Heart right ventricle (tissue), 16 donors: Measurements from ENCODE around the gene APOL3. TPM values are rescaled to one million over a fixed set of nuclear protein-coding genes. Genes with fewer than 3 reads are reported as not detected.
"Not testable (repeated sequence)": the region's sequence is repeated elsewhere in the genome, so short reads cannot be mapped to it uniquely, and the experiment has no call there.

Experiments
- ATAC-seq, 8 donors: fragments of 200-7000 bp; cut with Tn5 transposase; one replicate each; pipeline ENCODE4 v1.9.1; 2020; ENCODE audit warnings: mild to moderate bottlenecking in 8 of 8, moderate library complexity in 8 of 8, moderate number of reproducible peaks in 1 of 8
- DNase-seq, 2 donors: peaks; one replicate each; pipeline ENCODE4 v3.0.0-alpha.2; 2020
- H3K27ac ChIP-seq, 10 donors: fragments of 200-600 bp; sonication (generic) in 2 of 10; one replicate each; pipeline versions ENCODE4 v1.5.0 to v1.8.0; 2020 to 2022; ENCODE audit warnings: mild to moderate bottlenecking in 3 of 10
- H3K27me3 ChIP-seq, 7 donors: fragments of 200-600 bp; one replicate each; pipeline ENCODE4 v1.8.0; 2021 to 2022; ENCODE audit warnings: mild to moderate bottlenecking in 2 of 7
- H3K36me3 ChIP-seq, 9 donors: fragments of 200-600 bp; sonication (generic) in 1 of 9; one replicate each; pipeline versions ENCODE4 v1.5.0 to v1.8.0; 2020 to 2022; ENCODE audit warnings: mild to moderate bottlenecking in 2 of 9
- H3K4me1 ChIP-seq, 9 donors: fragments of 200-600 bp; sonication (generic) in 1 of 9; one replicate each; pipeline versions ENCODE4 v1.5.0 to v1.8.0; 2020 to 2022; ENCODE audit warnings: mild to moderate bottlenecking in 4 of 9
- H3K4me3 ChIP-seq, 10 donors: fragments of 200-600 bp; sonication (generic) in 2 of 10; one replicate each; pipeline versions ENCODE4 v1.5.0 to v1.8.0; 2020 to 2022; ENCODE audit warnings: mild to moderate bottlenecking in 7 of 10, moderate library complexity in 2 of 10
- H3K9me3 ChIP-seq, 11 donors: fragments of 200-600 bp in 10 of 11; sonication (generic) in 2 of 11; one replicate each; pipeline versions ENCODE4 v1.5.0 to v1.8.0; 2013 to 2022; ENCODE audit warnings: mild to moderate bottlenecking in 2 of 11, control low read depth in 1 of 11, moderate library complexity in 1 of 11
- CTCF ChIP-seq, 9 donors: fragments of 200-600 bp; sonication (generic) in 2 of 9; IDR thresholded peaks; one replicate each; pipeline versions ENCODE4 v1.5.0 to v1.8.0; 2021 to 2022; ENCODE audit warnings: antibody characterized with exemption in 9 of 9, mild to moderate bottlenecking in 5 of 9, moderate library complexity in 1 of 9
- WGBS, 2 donors: extraction: QIAGEN DNeasy Blood & Tissue Kit; methylation state at CpG; one replicate each; pipeline ENCODE4 v1.1.7; 2013; ENCODE audit warnings: inconsistent platforms in 1 of 2; 5-methylcytosine and 5-hydroxymethylcytosine counted together
- intact Hi-C, 10 donors: fragments of 100-400 bp; cut with DNase I; formaldehyde crosslinking; loops; one replicate each; pipeline versions ENCODE4 v1.11.1 to v1.14.2; 2022
- long read RNA-seq, 3 donors: library from polyadenylated mRNA; unstranded; transcript quantifications; one replicate each; pipeline ENCODE4 v2.0.0, GENCODE V29; 2020 to 2021
- polyA plus RNA-seq, 2 donors: library from polyadenylated mRNA; stranded (reverse); fragments of 200-250 nt; gene quantifications; one replicate each; pipeline ENCODE4 v1.2.3, GENCODE V29; 2013
- total RNA-seq, 10 donors: library from RNA; stranded (reverse); fragmentation: NEBNext Ultra II Directional in 3 of 10; extraction: Animal tissue kit (Norgen Biotek cat#: 25700) in 3 of 10; gene quantifications; one replicate each; pipeline versions ENCODE4 v1.2.1 to v1.2.4, GENCODE V29; 2021 to 2023
- donor health status: Arrhythmogenic right ventricular cardiomyopathy.
- donor health status: ischemic (EF 13 %, LVEDD 7.1; RV severe dilation, severe dysfunction).
- donor health status: healthy with polysubstance abuse.
- donor health status: DM: no; HTN: yes; CAD: no.
- donor health status: DM: no; HTN: no; CAD: no.
- donor health status: ischemic (EF 25% LVEDD 6.9; RV normal size, moderate dysfunction).
- donor health status: ischemic (EF 25% LVEDD 5.7; RV mildly dilated, moderate dysfunction).
- donor health status: healthy.
- donor health status: DM: yes; HTN: yes; CAD: no.
- donor health status: Ischemic cardiomyopathy.
- donor health status: ischemic (EF 35%, LVEDD 5.7; RV mildly dilated, moderate dysfunction).
- donor health status: nonischemic (EF 11% LVEDD 7.7; RV severe dilation, severe dysfunction).
- donor health status: DM: yes; HTN: yes; CAD: no.
- donor health status: PGD.
- donor health status: ischemic (EF 29% LVEDD 5.4; RV normal size, mild dysfunction).
- donor health status: nonischemic (EF 23%, LVEDD 6.1; RV moderate dilation, normal function).

Gene APOL3
- 10 to 100 TPM; 17.1 to 65.9 (median 24.6) TPM for total RNA-seq
- 10 to 100 TPM; 24.0 to 37.3 TPM for polyA plus RNA-seq
- long read RNA-seq, donor 1, transcript APOL3-205 (4 exons, 2,214 nt), result major isoform, 5 of 12 reads
- long read RNA-seq, donor 1, partial matches to known transcripts, result 0 of 12 reads
- long read RNA-seq, donor 1, other reads (novel, unspliced or antisense), result 4 of 12 reads
- long read RNA-seq, donor 2, partial matches to known transcripts, result 0 of 8 reads
- long read RNA-seq, donor 2, other reads (novel, unspliced or antisense), result 4 of 8 reads
- long read RNA-seq, donor 3, partial matches to known transcripts, result 1 of 11 reads
- long read RNA-seq, donor 3, other reads (novel, unspliced or antisense), result 3 of 11 reads

GRCh38 chr22:36160499-36160942 is at the start of gene APOL3:
Gene APOL3, minus strand, starts transcription at chr22:36160755. Its CDS starts 11,700 bp downstream, at chr22:36149055.
- H3K27me3 ChIP-seq, result no peaks in the 10 kb centered on the region
- H3K36me3 ChIP-seq, result no peaks in the 10 kb centered on the region
- peak; percentile 79 to 93 for DNase-seq
- no peaks in the 10 kb centered on the region for H3K9me3 ChIP-seq
- intact Hi-C loops, result loop anchor here in 1 of 10 donors (10.0 kb wide), 1 partner anchor 324 kb away; the partner anchor contains the start of gene TXN2
- TF ChIP-seq CTCF (IDR thresholded peaks at IDR 0.05), result no peak
- peaks cover 2 to 93% (median 46%) of the 10 kb centered on the region in 9 donors for H3K4me1 ChIP-seq
- 28 to 41% methylated on average over 3 of the region's 3 CpGs for WGBS, 2 donors
- H3K4me3 ChIP-seq, result peak within 1 kb of the TSS; percentile 32 to 69 (median 63)
- ATAC-seq, result peak; percentile 65 to 83 (median 73)
- peak within 1 kb of the TSS; percentile 88 to 95 (median 94) for H3K27ac ChIP-seq

GRCh38 chr22:36210224-36210623 is 49.7 kb upstream of the APOL3 start:
- 86% methylated on average over 3 of the region's 3 CpGs for WGBS, 2 donors
- peaks cover 0 to 63% (median 12%) of the 10 kb centered on the region in 9 donors for H3K4me1 ChIP-seq
- no peak for ATAC-seq
- H3K9me3 ChIP-seq, result no peaks in the 10 kb centered on the region
- H3K36me3 ChIP-seq, result no peaks in the 10 kb centered on the region
- TF ChIP-seq CTCF (IDR thresholded peaks at IDR 0.05), result no peak
- no peak for DNase-seq
- H3K27ac ChIP-seq, result peak overlapping the region in 1 of 10 donors; percentile 63
- H3K4me3 ChIP-seq, result no peak overlapping the region
- no peaks in the 10 kb centered on the region for H3K27me3 ChIP-seq
- intact Hi-C loops, result no loop called here

GRCh38 chr22:36209488-36209908 is 48.9 kb upstream of the APOL3 start:
- not testable (repeated sequence) for ATAC-seq, H3K36me3 ChIP-seq, H3K4me3 ChIP-seq, DNase-seq, H3K9me3 ChIP-seq, H3K27ac ChIP-seq, H3K27me3 ChIP-seq
- intact Hi-C loops, result loop anchor here in 1 of 10 donors (10.0 kb wide), 1 partner anchor 45 kb away; the partner anchor contains the start of gene APOL1
- WGBS, 2 donors, result 83 to 87% methylated on average over 5 of the region's 5 CpGs
- peaks cover 0 to 63% (median 12%) of the 10 kb centered on the region in 9 donors for H3K4me1 ChIP-seq

GRCh38 chr22:36208914-36209313 is 48.4 kb upstream of the APOL3 start:
- no peaks in the 10 kb centered on the region for H3K36me3 ChIP-seq
- no peak for DNase-seq
- whole genome bisulfite sequencing, 2 donors, result 98 to 100% methylated on average over 1 of the region's 1 CpG
- no peak for ATAC-seq
- intact Hi-C loops, result loop anchor here in 1 of 10 donors (10.0 kb wide), 1 partner anchor 46 kb away; the partner anchor contains the start of gene APOL1
- TF ChIP-seq CTCF (IDR thresholded peaks at IDR 0.05), result no peak
- H3K27ac ChIP-seq, result no peak overlapping the region
- no peaks in the 10 kb centered on the region for H3K27me3 ChIP-seq
- H3K9me3 ChIP-seq, result no peaks in the 10 kb centered on the region
- no peak overlapping the region for H3K4me3 ChIP-seq
- peaks cover 0 to 60% (median 12%) of the 10 kb centered on the region in 9 donors for H3K4me1 ChIP-seq
